Liver (tissue), 9 donors: Measurements from ENCODE around the gene GALR2. TPM values are rescaled to one million over a fixed set of nuclear protein-coding genes. Genes with fewer than 3 reads are reported as not detected.

Experiments
- DNase-seq: peaks from one replicate; pipeline ENCODE4 v3.0.0-alpha.2; 2017; ENCODE audit warnings: low spot score
- H3K27ac ChIP-seq, 2 donors: one replicate each; pipeline ENCODE4 v1.7.0; 2013; ENCODE audit warnings: inconsistent platforms in 2 of 2, low read length in 2 of 2, control low read depth in 1 of 2, low read depth in 1 of 2, mild to moderate bottlenecking in 1 of 2
- H3K27me3 ChIP-seq, 4 donors: one replicate each; pipeline versions ENCODE4 v1.6.1 to v1.7.0; 2013; ENCODE audit warnings: low read length in 3 of 4, inconsistent platforms in 1 of 4, mild to moderate bottlenecking in 1 of 4, moderate library complexity in 1 of 4; ENCODE audit not compliant: control insufficient read depth in 4 of 4, insufficient read depth in 4 of 4
- H3K36me3 ChIP-seq, 4 donors: one replicate each; pipeline versions ENCODE4 v1.6.1 to v1.7.0; 2013; ENCODE audit warnings: low read length in 3 of 4, mild to moderate bottlenecking in 3 of 4, low read depth in 1 of 4, moderate library complexity in 1 of 4; ENCODE audit not compliant: control insufficient read depth in 4 of 4, insufficient read depth in 3 of 4
- H3K4me1 ChIP-seq, 4 donors: one replicate each; pipeline versions ENCODE4 v1.6.1 to v1.7.0; 2013; ENCODE audit warnings: low read length in 3 of 4, mild to moderate bottlenecking in 3 of 4, moderate library complexity in 1 of 4; ENCODE audit not compliant: control insufficient read depth in 4 of 4, insufficient read depth in 4 of 4
- H3K4me3 ChIP-seq, 3 donors: one replicate each; pipeline versions ENCODE4 v1.6.1 to v1.7.0; 2013; ENCODE audit warnings: low read length in 3 of 3, control low read depth in 1 of 3, low read depth in 1 of 3, mild to moderate bottlenecking in 1 of 3
- H3K9ac ChIP-seq, 2 donors: one replicate each; pipeline ENCODE4 v1.7.0; 2013; ENCODE audit warnings: low read length in 2 of 2, mild to moderate bottlenecking in 2 of 2, moderate library complexity in 2 of 2, control low read depth in 1 of 2, low read depth in 1 of 2
- H3K9me3 ChIP-seq, 4 donors: one replicate each; pipeline versions ENCODE4 v1.6.1 to v1.7.0; 2013; ENCODE audit warnings: low read length in 3 of 4; ENCODE audit not compliant: control insufficient read depth in 4 of 4
- ATF3 ChIP-seq: IDR thresholded peaks from 2 replicates; pipeline ENCODE4 v1.6.1; 2016; ENCODE audit warnings: antibody characterized with exemption
- CTCF ChIP-seq: fragments of 150-350 bp; IDR thresholded peaks from 2 replicates; pipeline ENCODE4 v1.5.1; 2017; ENCODE audit warnings: improper control_type of control experiment, low read depth, low read length; ENCODE audit not compliant: missing input control
- EGR1 ChIP-seq, 2 donors: IDR thresholded peaks; 2 replicates each; pipeline ENCODE4 v1.6.1; 2016 to 2018; ENCODE audit warnings: antibody characterized with exemption in 2 of 2, low read depth in 2 of 2
- FOXA1 ChIP-seq: IDR thresholded peaks from 2 replicates; pipeline ENCODE4 v1.6.1; 2016; ENCODE audit warnings: antibody characterized with exemption
- GABPA ChIP-seq, 2 donors: IDR thresholded peaks in 1 of 2; conservative IDR thresholded peaks in 1 of 2; 2 replicates each; pipeline ENCODE4 v1.6.1; 2016; ENCODE audit warnings: antibody characterized with exemption in 2 of 2, mild to moderate bottlenecking in 1 of 2, moderate library complexity in 1 of 2
- HNF4A ChIP-seq, 2 donors: conservative IDR thresholded peaks; 2 replicates each; pipeline ENCODE4 v1.6.1; 2016; ENCODE audit warnings: antibody characterized with exemption in 2 of 2, mild to moderate bottlenecking in 2 of 2
- MAX ChIP-seq: IDR thresholded peaks from 2 replicates; pipeline ENCODE4 v1.6.1; 2016; ENCODE audit warnings: antibody characterized with exemption
- NR2F2 ChIP-seq: IDR thresholded peaks from 2 replicates; pipeline ENCODE4 v1.6.1; 2016; ENCODE audit warnings: antibody characterized with exemption
- REST ChIP-seq: IDR thresholded peaks from 2 replicates; pipeline ENCODE4 v1.6.1; 2016; ENCODE audit warnings: antibody characterized with exemption, mild to moderate bottlenecking
- RXRA ChIP-seq, 2 donors: IDR thresholded peaks; 2 replicates each; pipeline ENCODE4 v1.6.1; 2017 to 2018; ENCODE audit warnings: antibody characterized with exemption in 2 of 2, mild to moderate bottlenecking in 1 of 2
- TAF1 ChIP-seq: conservative IDR thresholded peaks from 2 replicates; pipeline ENCODE4 v1.6.1; 2016; ENCODE audit warnings: antibody characterized with exemption, mild to moderate bottlenecking
- YY1 ChIP-seq: IDR thresholded peaks from 2 replicates; pipeline ENCODE4 v1.6.1; 2016; ENCODE audit warnings: antibody characterized with exemption, mild to moderate bottlenecking
- ZBTB33 ChIP-seq: IDR thresholded peaks from 2 replicates; pipeline ENCODE4 v1.6.1; 2016; ENCODE audit warnings: antibody characterized with exemption
- WGBS: extraction: QIAGEN DNeasy Blood & Tissue Kit; methylation state at CpG from one replicate; pipeline ENCODE4 v1.1.7; 2013; 5-methylcytosine and 5-hydroxymethylcytosine counted together
- polyA plus RNA-seq, 2 donors: library from polyadenylated mRNA; stranded (reverse) in 1 of 2; unstranded in 1 of 2; fragments of 200-250 nt in 1 of 2; fragments of >200 nt in 1 of 2; fragmentation: Nextera tagmentation in 1 of 2; extraction: Ambion mirVana in 1 of 2; gene quantifications; one replicate each; pipeline versions ENCODE4 v1.2.1 to v1.2.3, GENCODE V29; 2013 to 2015
- total RNA-seq, 2 donors: library from RNA; depleted of rRNA; stranded (reverse); fragments of >200 nt; gene quantifications; one replicate each; pipeline ENCODE4 v1.2.3, GENCODE V29; 2014
- donor health status: healthy.
- donor health status: healthy.
- donor health status: healthy.
- donor health status: healthy.
- donor health status: healthy.

GALR2 gene
- total and polyA plus RNA-seq, 4 donors = 0.08 to 0.22 (median 0.14) TPM; not detected in 1

- Histone ChIP-seq H3K27ac (no peak overlapping the region), H3K4me3 (no peak overlapping the region), H3K27me3 (no peaks in the 10 kb centered on the region), H3K36me3 (peaks cover 26 to 82% (median 65%) of the 10 kb centered on the region in 4 donors), H3K4me1 (no peaks in the 10 kb centered on the region), H3K9ac (no peak overlapping the region), H3K9me3 (no peaks in the 10 kb centered on the region)
- no peak for DNase-seq
- TF ChIP-seq GABPA (IDR thresholded peaks at IDR 0.05 in 1 of 2, conservative IDR thresholded peaks at IDR 0.05 in 1 of 2) (no peak), RXRA (IDR thresholded peaks at IDR 0.05) (no peak), CTCF (no peak), HNF4A (conservative IDR thresholded peaks at IDR 0.05) (no peak), FOXA1 (no peak), NR2F2 (no peak), MAX (no peak), YY1 (no peak), ZBTB33 (no peak)
- WGBS = 89% methylated on average over 9 of the region's 9 CpGs
Measured at GRCh38 chr17:76048711-76049110, 25.9 kb upstream of the GALR2 start.

GRCh38 chr17:76049239-76049638 lies 25.3 kb upstream of the GALR2 start:
- H3K27ac ChIP-seq = no peak overlapping the region
- no peaks in the 10 kb centered on the region for H3K4me1 ChIP-seq
- H3K9ac ChIP-seq = no peak overlapping the region
- H3K9me3 ChIP-seq = no peaks in the 10 kb centered on the region
- no peak for TF ChIP-seq TAF1
- TF ChIP-seq EGR1 (IDR thresholded peaks at IDR 0.05; ENCODE audit: low read depth in 2 of 2) = no peak
- TF ChIP-seq MAX = no peak
- no peak for TF ChIP-seq NR2F2
- no peak overlapping the region for H3K4me3 ChIP-seq
- 95% methylated on average over 3 of the region's 3 CpGs for WGBS
- peaks cover 21 to 82% (median 64%) of the 10 kb centered on the region in 4 donors for H3K36me3 ChIP-seq
- DNase-seq = no peak
- H3K27me3 ChIP-seq = no peaks in the 10 kb centered on the region

GRCh38 chr17:76049836-76050537 lies 24.6 kb upstream of the GALR2 start:
- no peak for TF ChIP-seq ATF3
- no peak for TF ChIP-seq HNF4A (conservative IDR thresholded peaks at IDR 0.05)
- no peak for TF ChIP-seq YY1
- no peak for TF ChIP-seq MAX
- TF ChIP-seq GABPA (IDR thresholded peaks at IDR 0.05 in 1 of 2, conservative IDR thresholded peaks at IDR 0.05 in 1 of 2) = no peak
- no peak for TF ChIP-seq REST
- Histone ChIP-seq H3K36me3 (peaks cover 20 to 79% (median 58%) of the 10 kb centered on the region in 4 donors), H3K4me3 (no peak overlapping the region), H3K9ac (no peak overlapping the region), H3K27me3 (no peaks in the 10 kb centered on the region), H3K4me1 (no peaks in the 10 kb centered on the region), H3K27ac (no peak overlapping the region), H3K9me3 (no peaks in the 10 kb centered on the region)
- no peak for DNase-seq
- 95% methylated on average over 15 of the region's 15 CpGs for WGBS
